OCI-LY1 (cell line): ENCODE measurements around the gene FGFR2.

Experiments
- H2AFZ ChIP-seq: fragments of 200-600 bp; sonication (generic), shearing (Covaris generic); 2 replicates; pipeline ENCODE4 v1.6.0; 2014; ENCODE audit warnings: antibody characterized with exemption, mild to moderate bottlenecking, low read length
- H3F3A ChIP-seq: fragments of 200-600 bp; sonication (generic), shearing (Covaris generic); 2 replicates; pipeline ENCODE4 v1.6.0; 2014; ENCODE audit warnings: mild to moderate bottlenecking, antibody characterized with exemption, low read length, moderate library complexity; ENCODE audit not compliant: insufficient read depth
- H3K27ac ChIP-seq: fragments of 200-600 bp; sonication (generic); 2 replicates; pipeline ENCODE4 v1.5.1; 2014; ENCODE audit warnings: low read length, mixed run types, mild to moderate bottlenecking, low read depth; ENCODE audit not compliant: poor library complexity, severe bottlenecking
- H3K27me3 ChIP-seq: fragments of 200-600 bp; sonication (generic); 2 replicates; pipeline ENCODE4 v1.6.0; 2014; ENCODE audit warnings: antibody characterized with exemption, mild to moderate bottlenecking, low read length, moderate library complexity; ENCODE audit not compliant: insufficient read depth
- H3K36me3 ChIP-seq: fragments of 200-600 bp; sonication (generic); 2 replicates; pipeline ENCODE4 v1.6.1; 2014; ENCODE audit warnings: mild to moderate bottlenecking, antibody characterized with exemption, low read length, moderate library complexity, mixed read lengths; ENCODE audit not compliant: insufficient read depth
- H3K4me1 ChIP-seq: fragments of 200-600 bp; sonication (generic); 2 replicates; pipeline ENCODE4 v1.5.1; 2014; ENCODE audit warnings: mild to moderate bottlenecking, low read length, moderate library complexity; ENCODE audit not compliant: insufficient read depth, severe bottlenecking
- H3K4me2 ChIP-seq: fragments of 200-600 bp; sonication (generic), shearing (Covaris generic); 2 replicates; pipeline ENCODE4 v1.6.1; 2014; ENCODE audit warnings: low read length
- H3K4me3 ChIP-seq: fragments of 200-600 bp; sonication (generic); 2 replicates; pipeline ENCODE4 v1.5.1; 2014; ENCODE audit warnings: low read length, low read depth, mild to moderate bottlenecking, mixed read lengths; ENCODE audit not compliant: poor library complexity, severe bottlenecking
- H3K79me2 ChIP-seq: fragments of 200-600 bp; shearing (Covaris generic); 2 replicates; pipeline ENCODE4 v1.6.1; 2016; ENCODE audit warnings: mixed run types, low read length, mixed read lengths; ENCODE audit not compliant: insufficient read depth
- H3K9ac ChIP-seq: fragments of 200-600 bp; sonication (generic), shearing (Covaris generic); 2 replicates; pipeline ENCODE4 v1.6.1; 2014; ENCODE audit warnings: mild to moderate bottlenecking, low read length, mixed read lengths
- H3K9me2 ChIP-seq: fragments of 200-600 bp; sonication (generic), shearing (Covaris generic); 2 replicates; pipeline ENCODE4 v1.6.1; 2014; ENCODE audit warnings: low read depth, mild to moderate bottlenecking, low read length, mixed read lengths
- H3K9me3 ChIP-seq: fragments of 200-600 bp; shearing (Covaris generic); 2 replicates; pipeline ENCODE4 v1.6.1; 2014; ENCODE audit warnings: low read length, mixed read lengths
- H4K20me1 ChIP-seq: fragments of 200-600 bp; sonication (generic), shearing (Covaris generic); 2 replicates; pipeline ENCODE4 v1.6.0; 2016; ENCODE audit warnings: mild to moderate bottlenecking, low read length; ENCODE audit not compliant: insufficient read depth
- CTCF ChIP-seq: fragments of 200-600 bp; sonication (generic), shearing (Covaris generic); IDR thresholded peaks from 2 replicates; pipeline ENCODE4 v1.5.1; 2017; ENCODE audit warnings: mild to moderate bottlenecking, antibody characterized with exemption, low read length, moderate library complexity, mixed read lengths
- EZH2 ChIP-seq: fragments of 200-600 bp; sonication (generic), shearing (Covaris generic); IDR thresholded peaks from 2 replicates; pipeline ENCODE4 v1.8.0; 2017; ENCODE audit warnings: borderline replicate concordance, mixed run types, mild to moderate bottlenecking, antibody characterized with exemption, low read length, moderate library complexity, mixed read lengths

The FGFR2 gene

GRCh38 chr10:121455377-121455776 is 142.9 kb downstream of the FGFR2 start:
- Histone ChIP-seq H3K27ac (no peak overlapping the region), H3K9me3 (no peaks in the 10 kb centered on the region), H3F3A (no peaks in the 10 kb centered on the region), H3K4me3 (no peak overlapping the region), H3K4me1 (no peaks in the 10 kb centered on the region), H3K4me2 (no peak overlapping the region), H3K9me2 (no peaks in the 10 kb centered on the region), H2AFZ (no peak overlapping the region), H3K9ac (no peak overlapping the region), H4K20me1 (no peaks in the 10 kb centered on the region), H3K79me2 (no peaks in the 10 kb centered on the region), H3K36me3 (no peaks in the 10 kb centered on the region), H3K27me3 (no peaks in the 10 kb centered on the region)
- TF ChIP-seq CTCF (no peak), EZH2 (no peak)

GRCh38 chr10:121454781-121455180 is 143.5 kb downstream of the FGFR2 start:
- TF ChIP-seq CTCF: no peak
- TF ChIP-seq EZH2: no peak
- H3K79me2 ChIP-seq: no peaks in the 10 kb centered on the region
- no peaks in the 10 kb centered on the region for H3K27me3 ChIP-seq
- no peak overlapping the region for H3K9ac ChIP-seq
- H3K4me2 ChIP-seq: no peak overlapping the region
- no peaks in the 10 kb centered on the region for H3K36me3 ChIP-seq
- H4K20me1 ChIP-seq: no peaks in the 10 kb centered on the region
- no peak overlapping the region for H3K27ac ChIP-seq
- no peak overlapping the region for H2AFZ ChIP-seq
- H3F3A ChIP-seq: no peaks in the 10 kb centered on the region
- no peaks in the 10 kb centered on the region for H3K9me2 ChIP-seq
- no peak overlapping the region for H3K4me3 ChIP-seq
- no peaks in the 10 kb centered on the region for H3K4me1 ChIP-seq
- no peaks in the 10 kb centered on the region for H3K9me3 ChIP-seq

GRCh38 chr10:121453160-121453559 is 145.1 kb downstream of the FGFR2 start:
- no peak overlapping the region for H3K4me2 ChIP-seq
- H2AFZ ChIP-seq: no peak overlapping the region
- H3K27me3 ChIP-seq: no peaks in the 10 kb centered on the region
- no peaks in the 10 kb centered on the region for H3K9me2 ChIP-seq
- H3K9ac ChIP-seq: no peak overlapping the region
- H3F3A ChIP-seq: no peaks in the 10 kb centered on the region
- no peaks in the 10 kb centered on the region for H3K79me2 ChIP-seq
- H3K36me3 ChIP-seq: no peaks in the 10 kb centered on the region
- H3K9me3 ChIP-seq: no peaks in the 10 kb centered on the region
- no peak overlapping the region for H3K4me3 ChIP-seq
- no peak overlapping the region for H3K27ac ChIP-seq
- H4K20me1 ChIP-seq: no peaks in the 10 kb centered on the region
- TF ChIP-seq EZH2 (no peak), CTCF (no peak)
- H3K4me1 ChIP-seq: no peaks in the 10 kb centered on the region
